Gastrocnemius medialis (tissue), 4 donors: ENCODE measurements around the gene CNNM3. TPM values are rescaled to one million over a fixed set of nuclear protein-coding genes. Genes with fewer than 3 reads are reported as not detected.
A peak's percentile ranks its signal among the peaks of the same experiment; 100 is the strongest.

Source experiments
- ATAC-seq, 2 donors: fragments of 150-250 bp; one replicate each; pipeline ENCODE4 v1.9.1; 2016
- DNase-seq, 2 donors: peaks; one replicate each; pipeline ENCODE4 v3.0.0-alpha.2; 2019
- H3K27ac ChIP-seq, 4 donors: fragments of 200-600 bp; sonication (generic); 1 replicate in 1 of 4; 2 replicates in 3 of 4; pipeline ENCODE4 v1.5.1; 2016 to 2018; ENCODE audit warnings: mild to moderate bottlenecking in 2 of 4, moderate library complexity in 1 of 4
- H3K27me3 ChIP-seq, 3 donors: fragments of 200-600 bp; sonication (generic) in 2 of 3; 1 replicate in 1 of 3; 2 replicates in 2 of 3; pipeline versions ENCODE4 v1.5.1 to v1.6.0; 2016 to 2019; ENCODE audit warnings: mild to moderate bottlenecking in 1 of 3, moderate library complexity in 1 of 3
- H3K36me3 ChIP-seq, 2 donors: fragments of 200-600 bp; sonication (generic) in 1 of 2; one replicate each; pipeline ENCODE4 v1.5.1; 2017 to 2018
- H3K4me1 ChIP-seq, 2 donors: fragments of 200-600 bp; sonication (generic) in 1 of 2; one replicate each; pipeline ENCODE4 v1.5.1; 2016 to 2017; ENCODE audit warnings: mild to moderate bottlenecking in 2 of 2
- H3K4me3 ChIP-seq, 4 donors: fragments of 200-600 bp; sonication (generic) in 3 of 4; 1 replicate in 1 of 4; 2 replicates in 3 of 4; pipeline ENCODE4 v1.5.1; 2016 to 2019; ENCODE audit warnings: mild to moderate bottlenecking in 2 of 4
- H3K9me3 ChIP-seq, 3 donors: fragments of 200-600 bp; sonication (generic) in 2 of 3; 1 replicate in 1 of 3; 2 replicates in 2 of 3; pipeline ENCODE4 v1.5.1; 2016 to 2019
- POLR2A ChIP-seq, 2 donors: fragments of 450-650 bp; IDR thresholded peaks; one replicate each; pipeline ENCODE4 v1.6.1; 2017; ENCODE audit warnings: antibody characterized with exemption in 2 of 2, mild to moderate bottlenecking in 2 of 2, moderate library complexity in 2 of 2
- in situ Hi-C, 4 donors: fragments of 200-750 bp; cut with MboI; loops; one replicate each; pipeline versions ENCODE4 v1.15.0 to v1.8.0; 2017; ENCODE audit warnings: low sequenced_read_pairs in 4 of 4
- intact Hi-C: fragments of 100-400 bp; cut with DNase I; formaldehyde crosslinking; loops from one replicate; pipeline ENCODE4 v1.15.1; 2023; ENCODE audit warnings: low total_unique reads
- total RNA-seq, 4 donors: library from RNA; depleted of rRNA; stranded (reverse); fragments of >200 nt; gene quantifications; one replicate each; pipeline versions ENCODE4 v1.1.0 to v1.2.3, GENCODE V29; 2016
- TF ChIP-seq, protein P1 (sequence below), 5 experiments: fragments of 450-650 bp in 3 of 5; fragments of 200-600 bp in 2 of 5; sonication (generic) in 2 of 5; IDR thresholded peaks in 4 of 5; conservative IDR thresholded peaks in 1 of 5; 1 replicate in 4 of 5; 2 replicates in 1 of 5; pipeline ENCODE4 v1.5.1; 2016 to 2019; ENCODE audit warnings: antibody characterized with exemption in 5 of 5, mild to moderate bottlenecking in 3 of 5, moderate library complexity in 3 of 5

The CNNM3 gene
- total RNA-seq, 4 donors from 2014 or later, result 3.3 to 9.8 (median 8.6) TPM

DNA sequence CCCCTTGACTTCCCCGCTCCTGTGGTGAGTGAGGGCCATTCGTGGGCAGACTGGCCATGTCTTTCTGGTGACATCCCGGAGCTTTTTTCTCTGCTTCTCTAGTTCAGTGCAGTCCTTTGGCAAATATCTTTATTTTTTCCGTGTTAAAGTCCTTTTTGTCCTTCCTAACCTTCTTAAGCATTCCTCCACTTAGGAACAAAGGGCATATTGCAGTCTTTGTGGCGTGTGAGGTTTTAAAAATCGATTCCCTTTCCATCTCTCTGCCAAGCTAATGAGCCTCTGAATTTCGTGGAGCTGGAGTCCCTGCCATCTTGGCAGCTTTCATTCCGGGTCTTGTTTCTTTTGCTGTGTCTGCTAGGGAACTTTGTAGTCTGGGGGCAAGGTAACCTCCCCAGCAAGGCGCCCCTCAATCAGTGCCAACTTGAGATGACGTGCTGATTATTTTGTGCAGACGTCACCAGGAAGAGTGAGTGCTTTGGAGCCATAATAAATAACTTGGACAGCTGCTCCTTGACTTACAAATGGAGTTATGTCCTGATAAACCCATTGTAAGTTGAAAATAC is 5.1 kb downstream of the CNNM3 start:
- in situ Hi-C loops, result no loop called here
- TF ChIP-seq, protein P1, sequence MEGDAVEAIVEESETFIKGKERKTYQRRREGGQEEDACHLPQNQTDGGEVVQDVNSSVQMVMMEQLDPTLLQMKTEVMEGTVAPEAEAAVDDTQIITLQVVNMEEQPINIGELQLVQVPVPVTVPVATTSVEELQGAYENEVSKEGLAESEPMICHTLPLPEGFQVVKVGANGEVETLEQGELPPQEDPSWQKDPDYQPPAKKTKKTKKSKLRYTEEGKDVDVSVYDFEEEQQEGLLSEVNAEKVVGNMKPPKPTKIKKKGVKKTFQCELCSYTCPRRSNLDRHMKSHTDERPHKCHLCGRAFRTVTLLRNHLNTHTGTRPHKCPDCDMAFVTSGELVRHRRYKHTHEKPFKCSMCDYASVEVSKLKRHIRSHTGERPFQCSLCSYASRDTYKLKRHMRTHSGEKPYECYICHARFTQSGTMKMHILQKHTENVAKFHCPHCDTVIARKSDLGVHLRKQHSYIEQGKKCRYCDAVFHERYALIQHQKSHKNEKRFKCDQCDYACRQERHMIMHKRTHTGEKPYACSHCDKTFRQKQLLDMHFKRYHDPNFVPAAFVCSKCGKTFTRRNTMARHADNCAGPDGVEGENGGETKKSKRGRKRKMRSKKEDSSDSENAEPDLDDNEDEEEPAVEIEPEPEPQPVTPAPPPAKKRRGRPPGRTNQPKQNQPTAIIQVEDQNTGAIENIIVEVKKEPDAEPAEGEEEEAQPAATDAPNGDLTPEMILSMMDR (IDR thresholded peaks at IDR 0.05 in 4 of 5, conservative IDR thresholded peaks at IDR 0.05 in 1 of 5), result no peak
- no peak for TF ChIP-seq POLR2A (IDR thresholded peaks at IDR 0.05)
- Histone ChIP-seq H3K27me3 (no peaks in the 10 kb centered on the region), H3K9me3 (no peaks in the 10 kb centered on the region), H3K27ac (peak overlapping the region in 2 of 4 donors; percentile 16 to 17), H3K36me3 (peaks cover 0 to 14% of the 10 kb centered on the region in 2 donors), H3K4me1 (peaks cover 44 to 74% of the 10 kb centered on the region in 2 donors), H3K4me3 (no peak overlapping the region)
- DNase-seq (no peak), ATAC-seq (no peak)
- intact Hi-C loops, result no loop called here

GRCh38 chr2:96822786-96823185 is 6.7 kb downstream of the CNNM3 start:
- peaks cover 0 to 28% of the 10 kb centered on the region in 2 donors for H3K36me3 ChIP-seq
- peak overlapping the region; percentile 5 to 57 (median 25) for H3K27ac ChIP-seq

DNA sequence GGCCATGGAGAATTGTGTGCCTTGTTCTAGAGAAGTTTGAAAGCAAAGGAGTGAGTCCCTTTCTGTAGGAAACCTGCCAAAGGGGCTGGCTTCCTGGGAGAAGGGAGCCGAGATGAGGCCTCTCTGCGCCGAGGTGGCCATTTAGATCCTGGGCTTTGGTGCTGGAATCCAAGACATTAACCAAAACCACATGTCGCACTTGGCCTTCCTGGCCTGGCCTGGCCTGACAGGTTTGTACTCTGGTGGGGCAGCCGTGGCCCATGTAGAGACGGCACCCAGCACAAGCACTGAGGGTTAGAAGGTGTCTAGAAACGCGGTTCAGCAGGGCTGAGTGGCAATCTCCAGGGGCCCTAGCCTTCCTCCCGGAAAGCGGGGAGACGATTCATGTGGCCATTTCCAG is 7.1 kb downstream of the CNNM3 start:
- Histone ChIP-seq H3K36me3 (peaks cover 0 to 32% of the 10 kb centered on the region in 2 donors), H3K4me1 (peaks cover 32 to 62% of the 10 kb centered on the region in 2 donors), H3K27me3 (no peaks in the 10 kb centered on the region), H3K9me3 (no peaks in the 10 kb centered on the region), H3K4me3 (no peak overlapping the region), H3K27ac (peak overlapping the region; percentile 5 to 57 (median 25))
- intact Hi-C loops (no loop called here), in situ Hi-C loops (no loop called here)
- no peak for ATAC-seq
- DNase-seq, result no peak
- TF ChIP-seq, protein P1 (IDR thresholded peaks at IDR 0.05 in 4 of 5, conservative IDR thresholded peaks at IDR 0.05 in 1 of 5), result no peak
- TF ChIP-seq POLR2A (IDR thresholded peaks at IDR 0.05), result no peak

More at GRCh38 chr2:96822786-96823185, 6.7 kb downstream of the CNNM3 start:
- Histone ChIP-seq H3K4me3 (no peak overlapping the region), H3K27me3 (no peaks in the 10 kb centered on the region), H3K4me1 (peaks cover 36 to 66% of the 10 kb centered on the region in 2 donors), H3K9me3 (no peaks in the 10 kb centered on the region)
- DNase-seq (no peak), ATAC-seq (peak in 1 of 2 donors; percentile 7)
- no peak for TF ChIP-seq POLR2A (IDR thresholded peaks at IDR 0.05)
- TF ChIP-seq, protein P1 (IDR thresholded peaks at IDR 0.05 in 4 of 5, conservative IDR thresholded peaks at IDR 0.05 in 1 of 5), result no peak
- in situ Hi-C loops, result no loop called here
- intact Hi-C loops, result no loop called here

GRCh38 chr2:96824079-96824870 is 8.2 kb downstream of the CNNM3 start:
- ATAC-seq, result no peak

More at GRCh38 chr2:96824079-96824870, 8.2 kb downstream of the CNNM3 start:
- Histone ChIP-seq H3K4me3 (no peak overlapping the region), H3K27me3 (no peaks in the 10 kb centered on the region), H3K9me3 (no peaks in the 10 kb centered on the region), H3K4me1 (peaks cover 21 to 51% of the 10 kb centered on the region in 2 donors), H3K36me3 (peaks cover 0 to 43% of the 10 kb centered on the region in 2 donors), H3K27ac (peak overlapping the region in 1 of 4 donors; percentile 10)
- in situ Hi-C loops, result no loop called here
- TF ChIP-seq, protein P1 (IDR thresholded peaks at IDR 0.05 in 4 of 5, conservative IDR thresholded peaks at IDR 0.05 in 1 of 5), result no peak
- TF ChIP-seq POLR2A (IDR thresholded peaks at IDR 0.05), result no peak
- no peak for DNase-seq
- intact Hi-C loops, result no loop called here
